ENCODE measurements around the gene CXCL1.

Gene CXCL1

GRCh38 chr4:73852771-73853170, 16.4 kb upstream of the CXCL1 start:
- ATAC-seq = no peak

DNA sequence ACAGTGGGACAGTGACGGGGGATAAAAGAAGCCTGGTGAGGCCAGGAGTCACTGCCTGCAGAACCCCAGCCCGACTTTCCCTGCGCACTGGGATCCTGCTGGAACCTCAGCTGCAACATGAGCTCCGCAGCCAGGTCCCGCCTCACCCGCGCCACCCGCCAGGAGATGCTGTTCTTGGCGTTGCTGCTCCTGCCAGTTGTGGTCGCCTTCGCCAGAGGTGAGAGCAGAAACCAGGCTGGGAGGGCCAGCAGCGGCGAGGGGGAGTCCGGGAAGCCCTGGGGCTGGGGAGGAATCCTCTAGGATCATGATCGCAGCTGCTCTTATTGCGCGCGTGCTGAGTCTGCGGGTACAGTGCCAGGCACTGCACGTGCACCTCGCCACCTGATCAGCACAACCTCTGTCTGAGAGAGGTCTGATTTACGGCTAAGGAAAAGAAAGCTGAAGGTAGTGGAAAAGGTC, 15.9 kb upstream of the CXCL1 start, which contains the start of gene PF4V1:
Gene PF4V1, plus strand, starts transcription at position 51 of the 459 bp plus-strand sequence. Its CDS starts 67 bp downstream, at position 118.
- no peak for ATAC-seq

GRCh38 chr4:73853718-73854473, 15.3 kb upstream of the CXCL1 start:
- no peak for ATAC-seq

DNA sequence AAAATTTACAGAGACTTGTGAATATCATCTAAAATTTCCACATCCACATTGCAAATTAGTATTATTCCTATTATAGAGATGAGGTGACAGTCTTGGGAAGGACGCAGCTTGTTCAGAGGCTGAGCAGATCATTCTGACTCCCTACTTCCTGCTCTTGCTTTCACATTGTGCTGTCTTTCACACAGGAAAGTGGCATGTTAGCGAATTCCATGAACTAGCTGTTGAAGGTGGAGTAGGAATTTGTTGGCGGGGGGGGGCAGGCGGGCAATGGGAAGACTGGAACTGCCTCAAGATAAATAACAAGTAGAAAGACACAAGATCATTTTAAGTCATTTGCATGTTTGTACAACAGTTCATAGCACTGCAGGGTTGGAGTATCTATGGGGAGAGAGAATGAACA, 13.8 kb upstream of the CXCL1 start:
- no peak for ATAC-seq

- ATAC-seq = no peak
Measured at GRCh38 chr4:73856518-73856917, 12.7 kb upstream of the CXCL1 start.

- ATAC-seq = no peak
Measured at GRCh38 chr4:73859614-73860088, 9.5 kb upstream of the CXCL1 start.

DNA sequence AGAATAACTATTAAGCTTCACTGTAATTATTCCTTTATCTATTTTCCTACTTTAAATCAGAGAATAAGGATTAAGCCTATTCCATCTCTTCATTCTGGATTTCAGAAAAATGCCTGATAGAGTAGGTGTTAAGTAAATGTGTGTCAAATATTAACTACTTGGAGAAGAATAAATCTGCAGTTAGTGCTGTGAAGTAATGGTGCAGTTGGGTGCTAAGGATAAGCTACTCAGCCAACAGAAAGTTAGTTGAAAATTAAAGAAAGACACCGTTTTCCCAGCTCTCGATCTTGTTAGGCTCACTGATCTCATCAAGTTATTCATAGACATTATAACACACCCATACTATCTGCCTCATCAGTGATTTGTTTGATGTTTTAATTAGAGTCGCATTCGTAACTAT, 9.0 kb upstream of the CXCL1 start:
- ATAC-seq = no peak

DNA sequence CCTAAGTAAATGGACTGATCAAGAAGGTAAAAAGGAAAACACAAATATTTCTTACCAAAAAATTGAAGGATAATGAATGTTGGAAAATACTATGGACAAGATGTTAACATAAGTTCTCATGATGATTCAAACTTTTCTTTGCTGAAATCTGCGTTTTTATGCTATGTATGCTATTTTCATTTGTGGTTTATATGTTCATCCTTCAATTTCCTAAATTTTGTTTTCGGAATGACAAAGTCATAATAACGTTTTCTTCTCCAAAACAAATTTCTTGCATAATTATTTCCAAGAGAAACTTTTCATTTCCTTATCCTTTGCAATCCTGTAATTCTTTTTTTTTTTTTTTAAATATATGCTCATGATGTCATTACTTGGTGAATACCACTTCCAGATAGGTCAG, 8.3 kb upstream of the CXCL1 start:
- ATAC-seq = no peak

DNA sequence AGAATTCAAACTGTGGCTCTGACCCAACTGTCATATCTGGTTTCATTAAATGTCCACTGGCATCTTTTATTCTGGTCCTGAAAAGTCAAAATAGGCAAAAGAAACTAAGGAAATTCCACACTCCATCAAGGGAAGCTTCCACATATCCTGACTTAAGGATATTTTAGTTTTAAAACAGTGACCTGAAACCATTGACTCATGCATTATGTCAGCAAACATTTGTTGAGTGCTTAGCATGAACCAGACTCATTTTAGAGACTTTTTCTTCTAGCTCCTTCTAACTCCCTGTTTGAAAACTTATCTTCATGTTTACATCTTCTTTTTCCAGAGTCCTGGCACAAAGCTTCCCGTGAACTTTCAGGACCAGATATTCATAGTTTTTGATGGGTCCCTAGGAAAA, 6.9 kb upstream of the CXCL1 start:
- ATAC-seq = no peak

DNA sequence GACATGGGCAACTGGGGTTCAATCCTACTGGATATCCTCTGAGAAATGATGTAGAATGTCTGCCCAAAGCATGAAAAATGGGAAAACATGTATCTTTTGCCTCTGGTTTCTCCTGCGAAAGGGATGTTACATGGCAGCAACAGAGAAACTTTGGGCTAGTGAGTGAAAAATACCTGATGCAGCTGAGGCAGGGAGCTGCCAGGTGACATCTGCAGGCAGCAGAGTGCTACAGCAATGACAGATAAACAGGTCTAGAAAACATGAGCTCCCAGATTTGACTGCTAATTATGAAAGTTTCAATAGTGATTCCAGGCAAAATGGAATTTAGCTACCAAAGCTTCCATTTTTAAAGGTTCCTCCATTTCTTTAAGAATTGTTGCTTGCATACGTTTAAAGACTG, 4.8 kb upstream of the CXCL1 start:
- no peak for ATAC-seq

DNA sequence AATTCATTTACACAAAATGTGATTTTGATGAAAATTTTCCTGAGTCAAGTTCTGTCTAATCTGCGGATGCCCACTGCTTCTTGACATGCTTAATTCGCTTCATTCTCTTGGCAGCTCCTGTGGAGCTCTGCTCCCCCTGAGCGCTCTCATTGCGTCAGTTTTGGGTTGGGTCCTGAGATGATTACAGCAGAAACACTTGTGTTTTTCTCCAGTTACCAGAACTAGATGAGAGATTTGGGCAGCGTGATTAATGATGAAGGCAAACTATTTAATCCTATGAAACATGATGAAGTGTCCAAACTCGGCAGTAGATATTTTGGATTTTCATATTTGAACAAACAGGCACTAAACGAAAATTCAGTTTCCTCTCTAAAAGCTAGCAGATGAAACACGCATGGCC, 4.2 kb upstream of the CXCL1 start:
- no peak for ATAC-seq

- ATAC-seq = no peak
Measured at GRCh38 chr4:73865431-73866096, 3.6 kb upstream of the CXCL1 start.

GRCh38 chr4:73866246-73866645, 2.9 kb upstream of the CXCL1 start:
- ATAC-seq = no peak

GRCh38 chr4:73867783-73868182, 1.4 kb upstream of the CXCL1 start:
- ATAC-seq = no peak

DNA sequence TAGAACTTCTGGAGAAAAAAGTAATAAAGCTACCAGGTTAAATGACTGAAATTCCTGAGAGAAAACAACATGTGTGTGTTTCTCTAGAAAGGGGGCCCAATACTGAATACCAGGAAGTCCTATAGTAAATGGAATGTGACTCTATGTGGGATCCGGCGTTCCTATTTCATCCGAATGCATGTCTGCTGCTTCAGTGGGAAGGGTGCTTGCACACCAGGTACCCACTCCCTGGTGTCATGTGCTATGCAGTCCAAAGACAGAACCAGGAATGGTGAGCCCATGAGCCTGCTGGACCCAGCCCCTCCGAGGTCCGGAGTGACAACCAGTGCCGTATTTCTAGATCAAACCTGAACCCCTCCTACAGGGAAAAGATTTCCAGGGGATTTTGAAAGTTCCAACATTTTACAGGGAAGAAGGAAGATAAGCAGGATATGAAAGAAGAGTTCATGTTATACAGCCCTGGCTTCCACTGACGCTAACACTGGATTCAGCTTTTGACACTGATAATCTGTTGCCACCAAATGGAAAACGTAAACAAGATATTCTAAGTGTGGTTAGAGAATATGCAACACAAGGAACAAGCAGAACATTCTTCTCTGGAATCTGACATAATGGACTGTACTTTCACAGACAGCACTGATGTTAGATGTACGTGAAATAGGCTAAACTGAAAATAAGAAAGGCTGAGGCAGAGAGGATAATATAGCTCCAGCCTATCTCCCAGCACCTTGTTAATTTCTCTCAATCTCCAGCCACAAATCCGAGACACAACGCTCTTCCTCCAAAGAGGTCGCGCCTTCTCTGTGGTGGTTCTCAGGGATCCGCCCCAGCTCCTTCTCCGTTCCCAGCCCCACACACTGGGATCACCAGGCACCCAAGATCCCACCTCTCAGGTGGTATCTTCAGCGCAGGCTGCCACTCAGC, 725 bp upstream of the CXCL1 start:
- no peak for ATAC-seq

DNA sequence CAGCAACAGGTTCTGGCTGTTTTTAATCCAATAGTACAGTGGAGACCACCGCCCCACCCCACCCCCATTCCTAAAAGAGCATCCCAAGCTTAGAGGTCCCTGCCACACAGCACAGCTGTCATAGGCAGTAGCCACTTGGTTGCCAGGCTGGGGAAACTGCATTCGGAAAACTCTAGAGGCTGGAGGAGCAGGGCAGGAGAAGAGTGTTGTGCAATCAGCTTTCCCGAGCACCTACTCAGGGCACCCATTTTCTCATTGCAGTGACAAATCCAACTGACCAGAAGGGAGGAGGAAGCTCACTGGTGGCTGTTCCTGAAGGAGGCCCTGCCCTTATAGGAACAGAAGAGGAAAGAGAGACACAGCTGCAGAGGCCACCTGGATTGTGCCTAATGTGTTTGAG, 1.1 kb downstream of the CXCL1 start:
- ATAC-seq = no peak

DNA sequence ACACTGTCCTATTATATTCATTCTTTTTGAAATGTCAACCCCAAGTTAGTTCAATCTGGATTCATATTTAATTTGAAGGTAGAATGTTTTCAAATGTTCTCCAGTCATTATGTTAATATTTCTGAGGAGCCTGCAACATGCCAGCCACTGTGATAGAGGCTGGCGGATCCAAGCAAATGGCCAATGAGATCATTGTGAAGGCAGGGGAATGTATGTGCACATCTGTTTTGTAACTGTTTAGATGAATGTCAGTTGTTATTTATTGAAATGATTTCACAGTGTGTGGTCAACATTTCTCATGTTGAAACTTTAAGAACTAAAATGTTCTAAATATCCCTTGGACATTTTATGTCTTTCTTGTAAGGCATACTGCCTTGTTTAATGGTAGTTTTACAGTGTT, 1.6 kb downstream of the CXCL1 start:
- no peak for ATAC-seq

DNA sequence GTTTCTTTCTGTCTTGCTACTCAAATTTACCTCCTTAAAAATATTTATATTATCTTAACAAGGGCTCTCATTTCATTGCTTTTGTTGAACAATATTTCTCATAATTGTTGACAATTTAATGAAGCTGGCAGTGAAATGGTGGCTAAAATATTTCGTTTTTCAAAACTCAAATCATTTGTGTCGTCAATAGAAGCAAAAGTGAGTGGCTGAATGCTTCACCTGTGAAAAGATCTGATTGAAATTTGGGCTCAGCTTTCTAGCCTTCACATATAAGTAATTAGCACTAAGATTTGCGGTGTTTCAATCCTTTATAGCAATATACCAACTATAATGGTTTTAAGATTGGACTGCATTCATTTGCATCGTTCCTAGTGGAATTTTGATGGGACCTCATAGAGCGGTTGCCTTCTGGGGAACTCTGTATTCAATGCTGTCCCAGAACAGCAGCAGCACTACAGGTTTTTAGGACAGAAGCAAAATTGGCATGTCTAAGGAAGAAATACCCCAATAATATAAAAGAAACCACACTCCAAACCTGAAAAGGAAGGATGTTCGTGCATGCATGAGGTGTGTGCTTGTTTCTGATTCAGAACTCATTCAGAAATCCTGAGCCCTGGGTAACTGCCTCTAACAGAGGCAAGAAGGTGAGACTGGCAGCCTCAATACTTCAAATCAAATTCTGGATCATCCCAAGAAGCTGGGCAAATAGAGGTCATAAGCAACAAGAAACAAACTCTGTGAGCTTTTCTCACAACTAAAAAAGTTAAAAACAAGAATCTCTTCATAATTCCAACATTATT, 2.5 kb downstream of the CXCL1 start:
- no peak for ATAC-seq

DNA sequence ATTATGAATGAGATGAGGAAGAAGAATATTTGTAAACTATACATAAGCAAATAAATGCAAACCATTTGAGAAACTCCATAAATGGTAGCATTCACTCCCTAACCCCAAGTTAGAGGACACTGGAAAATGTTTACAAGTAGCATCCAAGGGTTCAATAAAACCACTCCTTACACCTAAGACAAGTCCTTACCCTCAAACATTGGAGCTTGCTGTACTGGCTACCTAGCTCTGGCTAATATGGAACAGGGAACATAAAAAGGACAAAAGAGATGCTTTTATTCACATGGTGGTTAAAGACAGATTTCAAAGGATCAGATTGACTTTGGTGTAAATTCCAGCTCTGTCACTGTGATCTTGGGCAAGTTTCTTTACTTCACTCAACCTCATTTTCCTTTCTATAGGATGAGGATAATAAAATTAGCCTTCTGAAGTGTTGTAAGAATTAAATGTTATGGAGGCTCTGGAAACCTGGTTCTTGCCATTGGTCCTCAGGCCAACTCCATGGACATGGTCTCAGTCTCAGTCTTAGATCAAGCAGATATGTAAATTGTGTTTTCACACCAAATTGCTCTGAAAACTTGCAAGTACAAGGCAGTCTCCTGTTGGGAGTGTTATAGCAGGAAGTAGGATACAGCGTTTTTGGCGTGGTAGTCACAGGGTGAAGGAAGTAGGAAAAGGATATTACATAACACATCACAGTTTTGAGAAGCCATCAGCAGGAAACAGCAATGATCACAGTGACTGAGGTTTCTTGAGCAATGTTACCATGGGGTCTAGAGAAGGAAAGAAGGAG, 3.3 kb downstream of the CXCL1 start:
- no peak for ATAC-seq

DNA sequence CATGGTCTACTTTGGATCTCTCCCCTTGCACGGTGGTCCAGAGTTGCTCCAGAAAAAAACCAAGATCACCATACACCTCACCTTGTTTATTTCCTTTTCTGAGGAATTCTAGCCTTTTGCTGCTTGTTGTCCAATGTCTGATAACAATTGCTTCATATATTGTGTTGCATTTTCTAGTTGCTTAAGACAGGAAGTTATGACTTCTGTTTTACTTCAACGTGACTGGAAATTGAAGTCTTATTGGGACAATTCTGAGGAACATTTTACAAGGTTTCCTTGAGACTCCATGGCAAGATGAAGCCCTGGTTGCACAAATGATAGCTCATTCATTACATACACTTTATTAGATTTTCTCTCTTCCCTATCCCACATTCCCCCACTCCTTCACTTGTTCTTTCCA, 5.2 kb downstream of the CXCL1 start:
- ATAC-seq = no peak

- no peak for ATAC-seq
Measured at GRCh38 chr4:73875401-73875800, 6.2 kb downstream of the CXCL1 start.
